GM21423 (cell line): ENCODE results near the gene NKX2-4.
"Not testable (repeated sequence)": the region's sequence is repeated elsewhere in the genome, so short reads cannot be mapped to it uniquely, and the experiment has no call there.

Source experiments
- ATAC-seq: cut with Tn5 transposase; IDR thresholded peaks from one replicate; pipeline ENCODE4 v1.9.1; 2021; ENCODE audit warnings: mild to moderate bottlenecking, moderate library complexity; ENCODE audit not compliant: unreplicated experiment

NKX2-4 gene

GRCh38 chr20:21397341-21398108 lies at the start of gene NKX2-4:
Gene NKX2-4, minus strand, starts transcription at chr20:21397526. Its CDS starts 127 bp downstream, at chr20:21397399.
- ATAC-seq: no peak

GRCh38 chr20:21437816-21438215 lies 40.5 kb upstream of the NKX2-4 start:
- ATAC-seq: no peak

- no peak for ATAC-seq
These were observed 39.9 kb upstream of the NKX2-4 start for GRCh38 chr20:21437248-21437647.

- no peak for ATAC-seq
These were observed 38.9 kb upstream of the NKX2-4 start for GRCh38 chr20:21436205-21436604.

- no peak for ATAC-seq
These were observed 38.2 kb upstream of the NKX2-4 start for GRCh38 chr20:21435576-21435975.

- ATAC-seq: no peak
These were observed 36.1 kb upstream of the NKX2-4 start for GRCh38 chr20:21433329-21433890.

GRCh38 chr20:21432911-21433310 lies 35.6 kb upstream of the NKX2-4 start:
- ATAC-seq: no peak

- ATAC-seq: no peak
These were observed 32.7 kb upstream of the NKX2-4 start for GRCh38 chr20:21430020-21430419.

- ATAC-seq: no peak
These were observed 27.5 kb upstream of the NKX2-4 start for GRCh38 chr20:21424846-21425245.

- not testable (repeated sequence) for ATAC-seq
These were observed 26.4 kb upstream of the NKX2-4 start for GRCh38 chr20:21423712-21424111.

GRCh38 chr20:21421601-21422236 lies 24.4 kb upstream of the NKX2-4 start:
- ATAC-seq: no peak

GRCh38 chr20:21419147-21419546 lies 21.8 kb upstream of the NKX2-4 start:
- not testable (repeated sequence) for ATAC-seq

- not testable (repeated sequence) for ATAC-seq
These were observed 16.7 kb upstream of the NKX2-4 start for GRCh38 chr20:21413996-21414395.

- ATAC-seq: no peak
These were observed 14.4 kb upstream of the NKX2-4 start for GRCh38 chr20:21411725-21412124.

- ATAC-seq: no peak
These were observed 1.7 kb upstream of the NKX2-4 start for GRCh38 chr20:21399005-21399475.

GRCh38 chr20:21398109-21399004 lies 1.0 kb upstream of the NKX2-4 start:
- no peak for ATAC-seq

GRCh38 chr20:21396599-21397340 lies 556 bp downstream of the NKX2-4 start:
- ATAC-seq: no peak

- ATAC-seq: no peak
These were observed 1.4 kb downstream of the NKX2-4 start for GRCh38 chr20:21395666-21396598.

GRCh38 chr20:21395051-21395665 lies 2.2 kb downstream of the NKX2-4 start:
- ATAC-seq: no peak
